SW480 (cell line): Measurements from ENCODE around the gene MLH1.

ENCODE experiments used
- DNase-seq: peaks from one replicate; pipeline ENCODE4 v3.0.0-alpha.2; 2016; ENCODE audit warnings: low spot score

The MLH1 gene

DNA sequence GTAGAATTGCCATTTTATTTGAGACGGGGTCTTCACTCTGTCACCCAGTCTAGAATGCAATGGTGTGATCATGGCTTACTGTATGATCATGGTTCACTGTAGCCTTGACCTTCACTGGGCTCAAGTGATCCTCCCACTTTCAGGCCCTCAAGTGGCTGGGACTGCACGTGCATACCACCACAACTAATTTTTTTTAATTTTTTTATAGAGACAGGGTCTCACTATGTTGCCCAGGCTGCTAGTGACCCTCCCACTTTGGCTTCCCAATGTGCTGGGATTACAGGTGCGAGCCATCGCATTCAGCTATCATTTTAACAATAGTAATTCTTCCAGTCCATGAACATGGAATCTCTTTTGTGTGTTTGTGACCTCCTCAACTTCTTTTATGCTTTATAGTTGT lies 12.3 kb upstream of the MLH1 start:
- no peak for DNase-seq

DNA sequence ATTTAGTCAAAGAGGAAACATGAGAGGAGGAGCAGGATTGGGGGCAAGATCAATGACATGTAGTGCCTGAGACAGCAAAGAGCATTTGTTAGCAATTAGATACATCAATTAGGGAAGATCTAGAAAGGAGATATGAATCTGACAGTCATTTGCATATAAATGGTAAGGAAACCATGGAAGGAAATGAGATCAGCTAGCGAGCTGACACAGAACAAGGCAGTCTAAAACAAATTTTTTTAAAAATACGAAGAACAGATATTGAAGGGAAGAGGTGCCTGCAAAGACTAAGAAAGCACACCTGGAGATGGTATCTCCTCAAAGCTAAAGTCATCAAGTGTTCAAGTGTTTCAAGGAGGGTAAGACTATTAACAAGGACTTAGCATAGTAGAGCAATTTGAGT lies 5.0 kb upstream of the MLH1 start:
- DNase-seq = no peak

DNA sequence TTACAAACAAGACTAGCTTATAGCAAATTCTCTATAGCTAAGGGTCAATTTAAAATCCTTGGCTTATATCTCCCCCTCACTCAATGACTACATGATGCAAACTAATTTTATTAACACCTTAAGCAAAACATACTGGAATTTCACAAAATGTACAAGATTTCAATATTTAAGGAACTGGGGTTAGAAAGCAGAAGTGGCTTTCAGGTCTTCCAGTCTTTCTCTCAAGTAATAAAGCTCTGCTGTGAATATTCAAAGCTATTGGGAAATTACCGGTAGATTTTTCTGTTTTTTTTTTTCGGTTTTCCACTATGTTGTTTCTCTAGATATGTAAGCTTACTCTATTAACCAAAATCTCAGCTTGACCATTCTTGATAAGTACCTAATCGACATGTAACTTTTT lies 4.3 kb upstream of the MLH1 start:
- DNase-seq = no peak

DNA sequence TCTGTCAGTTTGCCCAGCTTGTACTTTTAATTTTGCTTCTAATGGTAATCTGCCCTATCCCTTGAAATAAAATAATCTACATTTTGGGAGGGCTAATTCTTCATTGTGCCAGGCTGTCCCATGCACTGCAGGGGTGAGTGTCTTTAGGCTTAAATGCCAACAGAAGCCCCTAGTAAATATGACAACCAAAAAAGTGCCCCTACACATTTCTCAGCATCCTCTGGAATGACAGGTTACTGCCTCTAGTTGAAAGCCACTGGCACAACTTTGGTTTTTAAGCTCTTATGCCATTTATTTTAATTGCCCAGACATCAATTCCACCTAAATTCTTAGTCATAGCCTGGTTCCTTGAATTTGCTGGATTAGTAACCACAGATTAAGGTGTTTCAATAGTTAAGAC lies 3.8 kb upstream of the MLH1 start:
- DNase-seq = no peak

DNA sequence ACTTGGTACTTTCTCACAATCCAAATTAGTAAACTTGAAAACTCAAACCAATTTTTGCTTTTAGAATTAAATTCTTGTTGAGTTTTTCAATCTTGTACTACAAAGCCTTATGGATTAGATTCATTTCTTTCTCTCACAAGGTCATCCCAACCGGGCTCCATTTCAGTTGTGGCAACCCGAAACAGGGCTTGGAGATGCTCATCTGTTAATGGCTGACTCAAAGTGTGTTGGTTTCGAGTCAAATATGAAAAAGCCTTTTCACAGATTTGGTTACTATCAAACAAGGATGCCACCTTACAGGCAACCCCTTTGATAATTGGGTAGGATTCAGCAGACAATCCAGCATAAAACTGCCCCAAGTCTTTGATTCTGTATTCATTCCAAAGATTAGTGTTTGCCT lies 2.2 kb upstream of the MLH1 start:
- DNase-seq = no peak

DNA sequence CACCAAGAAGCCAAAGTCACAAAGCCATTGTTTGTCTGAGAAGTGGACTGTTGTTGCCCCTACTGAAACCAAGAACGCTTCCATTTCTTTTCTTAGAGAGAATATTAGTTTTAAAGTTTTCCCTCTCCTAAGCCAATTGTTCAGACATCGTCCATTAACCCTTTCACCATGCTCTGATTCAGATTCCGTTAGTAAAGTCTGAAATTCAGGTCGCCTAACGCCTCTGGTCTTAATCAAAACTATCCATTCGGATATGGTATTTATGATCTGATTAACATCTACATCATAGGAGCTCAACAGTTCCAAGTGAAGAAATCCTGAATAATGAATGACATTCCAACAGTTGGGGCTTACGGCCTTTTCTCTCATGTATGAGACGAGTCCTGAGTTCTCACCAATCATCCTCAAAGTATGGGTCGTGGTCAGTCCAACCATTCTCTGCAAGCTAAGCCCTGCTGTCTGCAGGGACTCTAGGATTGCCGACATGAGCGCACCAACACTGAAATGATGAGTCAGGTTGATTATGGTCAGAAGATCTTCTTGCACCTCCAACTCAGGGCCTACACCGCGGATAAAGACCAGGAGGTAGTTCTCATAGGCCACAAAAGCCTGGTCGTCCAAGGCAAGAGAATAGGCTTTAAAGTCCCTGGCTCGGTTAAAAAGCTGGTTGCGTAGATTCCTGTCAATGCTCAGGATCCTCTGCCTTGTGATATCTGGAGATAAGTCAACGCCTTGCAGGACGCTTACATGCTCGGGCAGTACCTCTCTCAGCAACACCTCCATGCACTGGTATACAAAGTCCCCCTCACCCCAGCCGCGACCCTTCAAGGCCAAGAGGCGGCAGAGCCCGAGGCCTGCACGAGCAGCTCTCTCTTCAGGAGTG lies 1.2 kb upstream of the MLH1 start:
- DNase-seq = peak; percentile 16

DNA sequence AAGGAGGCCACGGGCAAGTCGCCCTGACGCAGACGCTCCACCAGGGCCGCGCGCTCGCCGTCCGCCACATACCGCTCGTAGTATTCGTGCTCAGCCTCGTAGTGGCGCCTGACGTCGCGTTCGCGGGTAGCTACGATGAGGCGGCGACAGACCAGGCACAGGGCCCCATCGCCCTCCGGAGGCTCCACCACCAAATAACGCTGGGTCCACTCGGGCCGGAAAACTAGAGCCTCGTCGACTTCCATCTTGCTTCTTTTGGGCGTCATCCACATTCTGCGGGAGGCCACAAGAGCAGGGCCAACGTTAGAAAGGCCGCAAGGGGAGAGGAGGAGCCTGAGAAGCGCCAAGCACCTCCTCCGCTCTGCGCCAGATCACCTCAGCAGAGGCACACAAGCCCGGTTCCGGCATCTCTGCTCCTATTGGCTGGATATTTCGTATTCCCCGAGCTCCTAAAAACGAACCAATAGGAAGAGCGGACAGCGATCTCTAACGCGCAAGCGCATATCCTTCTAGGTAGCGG lies 452 bp upstream of the MLH1 start, which contains the start of gene EPM2AIP1:
EPM2AIP1 (minus strand) TSS at position 326 of the 520 bp plus-strand sequence; CDS start at position 272, 54 bp downstream.
- DNase-seq = peak; percentile 100

DNA sequence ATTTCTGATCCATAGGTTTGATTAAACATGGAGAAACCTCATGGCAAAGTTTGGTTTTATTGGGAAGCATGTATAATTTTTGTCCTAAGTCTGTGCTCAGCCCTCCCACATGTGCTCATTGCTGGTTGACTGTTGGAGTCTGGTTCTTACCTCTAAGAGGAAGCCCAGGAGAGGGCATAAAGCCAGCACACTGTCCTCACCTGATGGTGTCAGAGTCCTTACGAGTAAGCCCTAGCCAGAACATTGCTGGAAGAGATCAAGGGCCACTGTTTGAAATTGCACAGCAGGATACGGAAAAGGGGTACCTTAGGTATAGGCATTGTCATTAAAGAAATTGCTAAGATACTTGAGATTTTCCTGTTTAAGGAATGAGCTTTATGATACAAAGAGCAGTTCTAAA lies 21.3 kb downstream of the MLH1 start:
- no peak for DNase-seq

DNA sequence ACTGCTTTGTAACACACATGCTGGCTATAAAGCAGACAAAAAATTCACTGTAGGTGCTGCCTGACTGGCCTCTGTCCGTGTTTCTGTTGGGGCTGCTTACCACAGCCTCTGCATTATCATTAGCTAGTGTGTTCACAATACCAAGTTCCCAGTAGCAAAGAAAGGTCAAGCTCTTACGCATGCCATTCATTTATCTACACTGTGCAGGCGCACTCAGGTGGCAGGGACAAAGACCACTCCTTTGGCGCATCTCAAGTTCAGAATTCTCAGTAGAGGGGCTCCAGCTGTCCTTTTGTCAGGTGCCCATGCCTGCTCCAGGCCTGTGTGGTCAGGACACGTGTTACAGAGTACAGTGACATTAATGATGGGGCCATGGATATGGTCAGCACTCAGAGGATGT lies 22.3 kb downstream of the MLH1 start:
- no peak for DNase-seq

DNA sequence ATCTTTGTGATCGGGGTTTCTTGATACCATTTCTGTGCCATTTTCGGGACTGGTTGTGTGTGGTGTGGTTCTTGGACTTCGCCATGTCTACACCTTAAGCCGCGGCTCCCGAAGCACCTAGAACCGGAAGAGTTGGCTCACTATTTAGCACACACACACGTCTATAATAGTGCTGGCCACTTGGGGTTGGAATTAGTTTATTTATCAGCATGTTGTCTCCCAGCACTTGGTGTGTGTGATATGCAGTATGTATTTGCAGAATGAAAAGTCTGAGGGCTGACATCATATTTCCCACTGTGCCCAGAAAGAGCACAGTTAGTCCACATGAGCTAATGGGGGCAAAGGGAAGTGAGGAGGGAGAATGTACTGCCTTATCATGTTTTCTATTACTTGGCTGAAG lies 23.6 kb downstream of the MLH1 start:
- no peak for DNase-seq

DNA sequence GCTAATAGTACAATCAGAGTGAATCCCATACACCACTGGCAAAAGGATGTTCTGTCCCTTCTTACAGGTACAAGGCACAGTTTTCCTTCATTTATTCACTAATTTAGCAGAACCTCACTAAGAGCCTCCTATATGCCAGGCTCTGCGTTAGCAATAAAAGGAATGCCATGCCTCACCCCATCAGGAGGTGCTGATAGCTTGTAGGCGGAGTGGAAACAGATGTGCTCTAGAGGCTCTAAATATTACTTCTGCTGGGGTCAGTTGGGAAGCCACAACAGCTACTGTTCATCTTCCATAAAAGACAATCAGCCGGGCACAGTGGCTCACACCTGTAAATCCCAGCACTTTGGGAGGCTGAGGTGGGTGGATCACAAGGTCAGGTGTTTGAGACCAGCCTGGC lies 24.4 kb downstream of the MLH1 start:
- no peak for DNase-seq

DNA sequence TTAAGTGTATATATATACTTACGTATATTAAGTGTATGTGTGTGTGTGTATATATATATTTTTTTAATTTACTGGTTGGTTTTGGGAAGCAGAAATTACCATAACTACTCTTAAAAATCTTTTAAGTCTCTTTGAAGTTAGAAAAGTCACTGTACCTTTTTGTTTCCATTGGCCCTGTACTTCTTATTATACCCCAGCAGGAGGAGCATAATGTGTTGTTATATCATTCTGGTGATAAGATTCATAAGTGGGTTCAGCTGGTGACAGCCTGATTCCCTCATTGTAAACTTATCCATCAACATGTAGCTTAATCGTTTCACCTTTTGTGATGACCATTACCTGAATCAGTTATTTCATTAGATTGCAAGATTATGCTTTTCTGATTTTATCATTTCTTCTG lies 30.8 kb downstream of the MLH1 start:
- no peak for DNase-seq

DNA sequence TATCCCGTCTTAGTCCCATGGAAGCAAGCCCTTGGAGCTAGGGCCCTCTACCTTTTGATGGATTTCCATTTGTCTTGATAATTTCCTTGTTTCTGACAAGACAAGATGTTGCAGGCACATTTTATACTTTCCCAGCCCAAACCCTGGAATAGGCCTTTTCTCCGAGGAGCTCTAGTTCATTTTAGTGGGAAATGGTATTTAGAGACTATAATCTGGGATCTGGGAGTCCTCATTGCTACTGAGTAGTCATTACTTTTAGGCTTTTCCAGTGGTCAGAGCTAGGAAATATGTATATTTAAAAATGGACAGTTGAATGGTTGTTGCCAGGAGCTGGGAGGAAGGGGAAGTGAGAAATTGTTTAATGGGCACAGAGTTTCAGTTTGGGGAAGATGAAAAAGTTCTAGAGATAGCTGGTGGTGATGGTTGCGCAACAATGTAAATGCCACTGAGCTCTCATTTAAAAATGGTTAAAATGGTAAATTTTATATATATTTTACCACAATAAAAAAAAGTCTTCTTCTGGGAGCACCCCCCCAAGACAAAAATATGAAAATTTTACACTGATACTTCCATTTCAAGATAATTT lies 31.6 kb downstream of the MLH1 start:
- no peak for DNase-seq

DNA sequence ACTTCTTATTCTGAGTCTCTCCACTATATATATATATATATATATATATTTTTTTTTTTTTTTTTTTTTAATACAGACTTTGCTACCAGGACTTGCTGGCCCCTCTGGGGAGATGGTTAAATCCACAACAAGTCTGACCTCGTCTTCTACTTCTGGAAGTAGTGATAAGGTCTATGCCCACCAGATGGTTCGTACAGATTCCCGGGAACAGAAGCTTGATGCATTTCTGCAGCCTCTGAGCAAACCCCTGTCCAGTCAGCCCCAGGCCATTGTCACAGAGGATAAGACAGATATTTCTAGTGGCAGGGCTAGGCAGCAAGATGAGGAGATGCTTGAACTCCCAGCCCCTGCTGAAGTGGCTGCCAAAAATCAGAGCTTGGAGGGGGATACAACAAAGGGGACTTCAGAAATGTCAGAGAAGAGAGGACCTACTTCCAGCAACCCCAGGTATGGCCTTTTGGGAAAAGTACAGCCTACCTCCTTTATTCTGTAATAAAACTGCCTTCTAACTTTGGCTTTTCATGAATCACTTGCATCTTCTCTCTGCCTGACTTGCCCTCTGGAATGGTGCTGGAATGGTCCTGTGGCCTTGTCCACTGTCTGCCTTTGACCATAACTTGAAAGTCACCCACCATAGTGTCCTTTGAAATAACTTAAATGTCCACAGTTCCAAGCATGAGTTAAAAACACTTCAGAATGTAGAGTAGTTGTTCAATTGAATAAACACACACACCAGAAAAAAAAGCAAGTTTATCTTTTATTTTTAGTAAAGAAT lies 32.4 kb downstream of the MLH1 start:
- DNase-seq = no peak

DNA sequence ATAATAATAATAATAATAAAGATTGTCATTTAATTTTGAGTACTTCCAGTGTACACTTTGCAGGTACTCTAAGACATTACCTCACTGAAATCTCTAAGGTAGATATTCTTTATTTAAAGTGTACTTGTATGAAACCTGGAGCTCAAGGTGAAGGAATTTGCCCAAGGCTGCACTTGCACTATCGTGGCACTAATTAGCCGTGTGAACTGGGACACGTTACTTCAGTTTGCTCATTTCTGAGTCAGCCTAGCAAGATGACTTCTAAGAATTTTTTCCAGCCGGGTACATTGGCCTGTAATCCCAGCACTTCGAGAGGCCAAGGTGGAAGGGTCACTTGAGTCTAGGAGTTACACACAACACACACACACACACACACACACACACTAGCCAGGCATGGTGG lies 33.5 kb downstream of the MLH1 start:
- no peak for DNase-seq

DNA sequence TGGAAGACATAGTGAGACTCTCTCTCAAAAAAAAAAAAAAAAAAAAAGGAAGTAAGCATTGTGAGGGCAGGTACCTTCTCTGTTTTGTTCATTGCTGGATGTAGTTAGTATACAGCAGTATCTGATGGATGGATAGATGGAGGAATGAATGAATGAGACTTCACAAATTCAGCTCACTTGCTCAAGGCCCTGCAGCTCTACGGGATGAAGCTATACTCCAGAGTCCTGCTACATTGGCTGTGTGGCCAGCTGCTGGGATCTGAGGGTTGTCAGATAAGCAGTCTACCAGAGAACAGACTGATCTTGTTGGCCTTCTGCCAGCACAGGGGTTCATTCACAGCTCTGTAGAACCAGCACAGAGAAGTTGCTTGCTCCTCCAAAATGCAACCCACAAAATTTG lies 35.0 kb downstream of the MLH1 start:
- DNase-seq = no peak

DNA sequence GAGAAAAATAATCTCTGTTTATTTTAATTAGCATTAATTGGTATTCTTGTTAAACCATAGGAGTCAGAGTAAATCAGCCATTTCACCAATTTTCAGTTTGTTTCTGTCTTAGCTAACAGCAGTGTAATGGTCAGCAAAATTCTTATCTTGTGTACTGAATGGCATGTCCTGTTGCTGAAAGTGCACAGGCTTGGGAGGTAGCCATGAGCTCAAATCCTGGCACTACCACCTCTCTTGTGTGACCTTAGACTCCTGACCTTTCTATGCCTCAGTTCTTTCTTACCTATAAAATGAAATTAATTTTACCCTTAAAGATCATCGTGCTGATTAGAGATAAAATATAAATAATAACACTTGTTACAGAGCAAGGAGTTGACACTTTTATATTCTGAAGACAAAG lies 35.8 kb downstream of the MLH1 start:
- DNase-seq = no peak

DNA sequence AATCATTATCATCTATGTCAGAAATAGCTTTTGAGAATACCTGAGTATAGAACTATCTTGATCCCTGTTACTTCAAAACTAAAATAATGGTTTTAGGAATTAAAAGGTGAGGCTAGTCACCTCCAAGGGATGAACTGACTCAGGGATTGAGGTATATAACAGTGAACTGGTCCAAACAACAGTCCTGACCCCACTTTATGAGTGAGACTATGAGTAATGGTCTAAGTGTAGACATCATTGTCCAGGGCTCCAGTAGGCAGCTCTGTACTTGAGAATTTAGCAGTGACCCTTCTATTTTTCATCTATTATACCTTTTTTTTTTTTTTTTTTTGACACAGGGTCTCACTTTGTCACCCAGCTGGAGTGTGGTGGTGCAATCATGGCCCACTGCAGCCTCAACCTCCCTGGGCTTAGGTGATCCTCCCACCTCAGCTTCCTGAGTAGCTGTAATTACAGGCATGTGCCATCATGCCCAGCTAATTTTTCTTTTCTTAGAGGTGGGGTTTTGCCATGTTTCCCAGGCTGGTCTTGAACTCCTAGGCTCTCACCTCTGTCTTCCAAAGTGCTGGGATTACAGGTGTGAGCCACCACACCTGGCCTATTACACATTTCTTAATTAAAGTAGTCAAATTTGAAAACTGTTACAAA lies 36.3 kb downstream of the MLH1 start:
- DNase-seq = no peak

DNA sequence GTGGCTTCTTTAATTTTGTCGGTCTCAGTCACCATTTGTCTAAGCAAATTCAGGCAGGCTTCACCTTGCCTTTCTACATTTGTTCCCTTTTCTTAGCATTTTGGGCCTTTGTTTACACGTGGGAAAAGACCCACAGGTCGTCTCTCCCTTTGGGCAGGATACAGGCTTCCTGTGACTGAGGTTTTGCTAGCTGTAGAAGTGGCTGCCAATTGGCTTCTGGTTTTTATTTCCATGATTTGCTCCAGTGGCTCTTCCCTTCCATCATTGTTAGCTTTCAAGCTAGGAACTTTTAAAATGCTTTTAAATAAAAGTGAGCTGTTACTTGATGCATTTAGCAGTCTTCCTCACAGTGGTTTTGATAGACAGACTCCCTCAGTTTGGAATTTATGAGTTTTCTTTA lies 37.3 kb downstream of the MLH1 start:
- DNase-seq = no peak

DNA sequence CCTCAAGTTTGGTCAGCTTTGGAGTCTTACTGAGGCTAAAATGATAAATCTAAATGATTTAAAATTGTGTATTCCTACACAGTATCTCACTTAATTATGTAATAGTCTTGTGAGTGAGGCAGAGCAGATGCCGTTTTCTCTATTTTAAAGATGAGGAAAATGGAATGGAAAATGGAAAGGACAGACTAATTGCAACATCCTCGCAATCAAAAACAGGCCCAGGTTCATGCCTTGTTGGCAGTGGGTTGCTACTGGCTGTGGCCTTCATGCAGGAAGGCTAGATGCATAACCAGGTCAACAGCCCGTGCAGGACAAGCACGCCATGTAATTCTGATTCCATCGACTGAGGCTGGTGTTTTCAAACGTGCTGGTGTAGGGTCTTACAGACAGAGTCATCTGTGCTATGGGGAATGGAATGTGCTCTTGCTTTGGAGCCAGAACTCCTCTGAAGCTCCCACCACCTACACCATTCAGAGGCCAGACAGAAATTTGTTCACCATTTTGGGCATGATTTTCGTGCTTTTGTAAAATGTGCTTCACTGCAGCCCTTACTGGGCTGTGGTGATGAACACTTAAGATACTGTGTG lies 37.9 kb downstream of the MLH1 start:
- DNase-seq = no peak

DNA sequence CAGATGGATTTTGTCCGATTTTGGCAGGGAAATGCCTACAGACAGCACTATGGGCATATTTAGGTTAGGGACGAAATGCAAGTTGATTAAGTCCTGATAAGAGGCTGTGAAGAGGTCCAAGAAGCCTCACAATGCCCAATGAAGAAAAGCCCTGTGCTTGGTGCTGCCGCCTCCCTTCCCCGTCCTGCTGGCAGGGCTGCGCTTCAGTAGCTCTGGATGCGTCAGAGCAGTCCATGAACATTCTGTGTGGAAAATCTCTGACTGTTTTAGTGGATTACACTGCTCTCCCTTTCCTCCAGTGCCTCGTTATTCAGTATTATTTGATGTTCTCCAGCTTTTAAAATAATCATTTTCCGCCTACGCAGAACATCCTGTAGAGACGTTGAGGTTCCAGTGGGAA lies 39.6 kb downstream of the MLH1 start:
- no peak for DNase-seq

DNA sequence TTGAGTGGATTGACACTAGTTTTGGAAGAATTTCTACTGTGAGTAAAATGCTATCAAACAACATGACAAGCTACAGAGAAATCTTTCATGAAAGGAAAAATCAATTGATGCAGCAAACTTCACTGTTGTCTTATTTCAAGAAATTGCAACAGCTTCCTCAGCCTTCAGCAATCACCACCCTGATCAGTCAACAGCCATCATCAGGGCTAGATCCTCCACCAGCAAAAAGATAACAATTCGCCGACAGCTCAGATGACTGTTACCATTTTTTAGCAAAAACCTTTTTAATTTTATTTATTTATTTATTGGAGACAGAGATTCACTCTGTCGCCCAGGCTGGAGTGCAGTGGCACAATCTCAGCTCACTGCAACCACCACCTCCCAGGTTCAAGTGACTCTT lies 44.0 kb downstream of the MLH1 start:
- DNase-seq = no peak
